ENCODE data around the gene DHRS3. TPM values are rescaled to one million over a fixed set of nuclear protein-coding genes. Genes with fewer than 3 reads are reported as not detected.

Gene DHRS3
- total RNA-seq, 2 donors from 2014 or later, result 171 to 178 TPM

GRCh38 chr1:12543740-12544154, 74.3 kb downstream of the DHRS3 start:
- intact Hi-C loops (cut with DNase I), result loop anchor here (5.0 kb wide), 1 partner anchor 231 kb away; no protein-coding TSS in a partner anchor
- Histone ChIP-seq H3K27ac (no peak overlapping the region), H3K9me3 (no peaks in the 10 kb centered on the region), H3K36me3 (no peaks in the 10 kb centered on the region), H3K27me3 (replicated peaks; ENCODE audit: insufficient read depth) (no peaks in the 10 kb centered on the region), H3K4me1 (replicated peaks) (no peaks in the 10 kb centered on the region), H3K4me3 (no peak overlapping the region)
- TF ChIP-seq POLR2AphosphoS5 (IDR thresholded peaks at IDR 0.05), result no peak
- TF ChIP-seq CTCF (IDR thresholded peaks at IDR 0.05), result no peak
- TF ChIP-seq POLR2A (IDR thresholded peaks at IDR 0.05), result no peak
- no peak for DNase-seq (ENCODE audit: low spot score)
- WGBS, result 74% methylated on average over 9 of the region's 9 CpGs

- H3K27ac ChIP-seq, result peak overlapping the region in 1 of 2 donors; percentile 67
- intact Hi-C loops (cut with DNase I), result loop anchor here (5.0 kb wide), 1 partner anchor 231 kb away; no protein-coding TSS in a partner anchor
Observed at GRCh38 chr1:12542616-12543592, 75.1 kb downstream of the DHRS3 start.

GRCh38 chr1:12542138-12542465, 75.9 kb downstream of the DHRS3 start:
- no peaks in the 10 kb centered on the region for H3K4me1 ChIP-seq (replicated peaks)
- H3K4me3 ChIP-seq, result no peak overlapping the region
- no peak for DNase-seq (ENCODE audit: low spot score)
- H3K27ac ChIP-seq, result peak overlapping the region; percentile 36 to 67
- no peaks in the 10 kb centered on the region for H3K36me3 ChIP-seq
- no peaks in the 10 kb centered on the region for H3K9me3 ChIP-seq
- H3K27me3 ChIP-seq (replicated peaks; ENCODE audit: insufficient read depth), result no peaks in the 10 kb centered on the region
- TF ChIP-seq POLR2AphosphoS5 (IDR thresholded peaks at IDR 0.05), result no peak
- no peak for TF ChIP-seq POLR2A (IDR thresholded peaks at IDR 0.05)
- no peak for TF ChIP-seq CTCF (IDR thresholded peaks at IDR 0.05)
- 86% methylated on average over 9 of the region's 9 CpGs for WGBS
- intact Hi-C loops (cut with DNase I), result loop anchor here (5.0 kb wide), 1 partner anchor 230 kb away; no protein-coding TSS in a partner anchor

More at GRCh38 chr1:12542616-12543592, 75.1 kb downstream of the DHRS3 start:
- 92% methylated on average over 9 of the region's 9 CpGs for WGBS
- DNase-seq (ENCODE audit: low spot score), result no peak
- H3K9me3 ChIP-seq, result no peaks in the 10 kb centered on the region
- no peaks in the 10 kb centered on the region for H3K27me3 ChIP-seq (replicated peaks; ENCODE audit: insufficient read depth)
- H3K36me3 ChIP-seq, result no peaks in the 10 kb centered on the region
- H3K4me3 ChIP-seq, result no peak overlapping the region
- no peaks in the 10 kb centered on the region for H3K4me1 ChIP-seq (replicated peaks)
- TF ChIP-seq CTCF (IDR thresholded peaks at IDR 0.05), result no peak
- no peak for TF ChIP-seq POLR2A (IDR thresholded peaks at IDR 0.05)
- TF ChIP-seq POLR2AphosphoS5 (IDR thresholded peaks at IDR 0.05), result no peak

GRCh38 chr1:12541274-12542137, 76.5 kb downstream of the DHRS3 start:
- no peak for DNase-seq (ENCODE audit: low spot score)
- intact Hi-C loops (cut with DNase I), result loop anchor here (5.0 kb wide), 1 partner anchor 229 kb away; no protein-coding TSS in a partner anchor

More at GRCh38 chr1:12541274-12542137, 76.5 kb downstream of the DHRS3 start:
- no peak overlapping the region for H3K4me3 ChIP-seq
- no peaks in the 10 kb centered on the region for H3K9me3 ChIP-seq
- H3K4me1 ChIP-seq (replicated peaks), result no peaks in the 10 kb centered on the region
- 52% methylated on average over 12 of the region's 17 CpGs for WGBS
- H3K36me3 ChIP-seq, result no peaks in the 10 kb centered on the region
- no peak for TF ChIP-seq POLR2A (IDR thresholded peaks at IDR 0.05)
- TF ChIP-seq CTCF (IDR thresholded peaks at IDR 0.05), result no peak
- TF ChIP-seq POLR2AphosphoS5 (IDR thresholded peaks at IDR 0.05), result no peak
- peak overlapping the region; percentile 36 to 67 for H3K27ac ChIP-seq
- no peaks in the 10 kb centered on the region for H3K27me3 ChIP-seq (replicated peaks; ENCODE audit: insufficient read depth)
